GM12892 (cell line): ENCODE results near the gene SDF2.

Source experiments
- POLR2A ChIP-seq: IDR thresholded peaks from 2 replicates; pipeline ENCODE4 v1.6.1; 2011; ENCODE audit warnings: low read depth, low read length, control low read depth
- POLR2AphosphoS5 ChIP-seq: IDR thresholded peaks from 2 replicates; pipeline ENCODE4 v1.6.1; 2011; ENCODE audit warnings: low read depth, low read length, control low read depth
- TAF1 ChIP-seq: IDR thresholded peaks from 2 replicates; pipeline ENCODE4 v1.6.1; 2011; ENCODE audit warnings: low read depth, mild to moderate bottlenecking, control low read depth, low read length, borderline replicate concordance

- TF ChIP-seq POLR2AphosphoS5: no peak
- TF ChIP-seq POLR2A: no peak
- no peak for TF ChIP-seq TAF1
These were observed 13.8 kb upstream of the SDF2 start for GRCh38 chr17:28675490-28675889.
